ENCODE measurements around the gene RAB17.
"Not testable (repeated sequence)": the region's sequence is repeated elsewhere in the genome, so short reads cannot be mapped to it uniquely, and the experiment has no call there.

Gene RAB17

DNA sequence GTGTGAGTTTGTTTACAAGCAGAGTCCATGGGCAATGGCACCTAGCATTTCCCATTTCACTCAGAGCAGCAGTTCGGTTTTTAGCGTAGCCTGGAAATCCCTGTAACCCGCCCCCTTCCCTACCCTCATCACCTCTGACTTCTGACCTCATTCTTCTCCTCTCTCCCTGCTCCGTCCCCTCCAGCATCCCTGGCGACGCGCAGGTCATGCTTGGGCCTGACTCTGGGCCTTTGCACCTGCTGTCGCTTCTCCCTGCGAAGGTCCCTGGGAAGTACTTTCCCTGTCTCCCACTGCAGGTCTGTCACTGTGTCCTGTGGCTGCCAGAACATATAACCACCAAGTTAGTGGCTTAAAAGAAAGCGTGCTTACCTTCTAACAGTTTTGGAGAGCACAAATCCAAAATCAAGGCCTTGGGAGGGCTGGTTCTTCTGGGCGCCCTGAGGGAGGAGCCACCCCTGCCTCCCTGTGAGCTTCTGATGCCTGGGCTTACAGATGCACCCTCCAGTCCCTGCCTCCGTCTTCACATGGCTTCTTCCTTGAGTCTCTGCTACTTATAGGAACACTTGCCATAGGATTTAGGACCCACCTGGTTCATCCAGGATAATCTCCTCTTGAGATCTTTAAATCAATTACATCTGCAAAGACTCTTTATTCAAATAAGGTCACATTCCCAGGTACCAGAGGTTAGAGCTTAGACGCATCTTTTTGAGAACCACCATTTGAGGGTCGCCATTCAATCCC, 8.1 kb upstream of the RAB17 start:
- DNase-seq: no peak

DNA sequence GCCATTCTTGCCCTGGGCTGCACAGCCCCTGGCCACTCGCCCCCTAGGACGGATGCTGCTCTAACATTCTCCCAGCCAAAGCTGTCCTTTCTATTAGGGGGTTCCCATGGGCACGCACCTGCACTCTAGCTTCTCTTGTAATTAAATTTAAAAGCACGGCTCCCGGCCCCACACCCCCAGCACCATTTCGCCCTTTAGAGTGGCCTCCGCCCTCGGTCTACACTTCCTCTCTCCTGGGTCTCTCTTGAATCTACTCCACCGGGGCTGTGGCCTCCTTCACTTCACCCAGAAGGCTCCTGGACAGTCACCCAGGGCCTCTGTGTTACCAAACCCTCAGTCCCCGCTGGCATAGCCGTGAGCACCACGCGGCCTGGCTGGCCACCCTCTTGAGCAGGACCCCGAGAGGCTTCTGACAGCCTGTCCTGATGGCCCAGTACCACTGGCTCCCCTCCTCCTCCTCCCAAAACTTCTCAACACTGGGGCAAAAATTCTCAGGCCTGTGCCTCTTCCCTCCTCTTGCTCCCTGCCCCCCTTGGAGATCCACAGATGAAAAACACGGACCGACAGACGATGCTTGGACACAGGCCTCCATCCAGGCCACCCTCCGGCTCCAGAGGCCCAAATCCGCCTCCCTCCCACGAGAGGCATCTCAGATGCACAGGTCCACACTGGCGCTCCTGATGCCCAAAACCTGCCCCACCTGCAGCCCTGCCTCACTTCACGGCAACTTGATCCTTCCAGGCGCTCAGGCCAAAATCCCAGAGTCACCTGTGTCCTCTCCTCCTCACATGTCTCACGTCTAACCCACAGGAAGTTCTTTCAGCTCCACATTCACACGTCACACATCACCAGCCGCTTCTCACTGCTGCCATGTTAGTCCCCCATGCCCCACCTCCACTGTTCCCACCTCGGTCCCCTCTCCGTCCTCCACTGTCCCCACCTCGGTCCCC, 6.9 kb upstream of the RAB17 start:
- DNase-seq: no peak

- no peak for DNase-seq
Measured at GRCh38 chr2:237596520-237597195, 6.1 kb upstream of the RAB17 start.

DNA sequence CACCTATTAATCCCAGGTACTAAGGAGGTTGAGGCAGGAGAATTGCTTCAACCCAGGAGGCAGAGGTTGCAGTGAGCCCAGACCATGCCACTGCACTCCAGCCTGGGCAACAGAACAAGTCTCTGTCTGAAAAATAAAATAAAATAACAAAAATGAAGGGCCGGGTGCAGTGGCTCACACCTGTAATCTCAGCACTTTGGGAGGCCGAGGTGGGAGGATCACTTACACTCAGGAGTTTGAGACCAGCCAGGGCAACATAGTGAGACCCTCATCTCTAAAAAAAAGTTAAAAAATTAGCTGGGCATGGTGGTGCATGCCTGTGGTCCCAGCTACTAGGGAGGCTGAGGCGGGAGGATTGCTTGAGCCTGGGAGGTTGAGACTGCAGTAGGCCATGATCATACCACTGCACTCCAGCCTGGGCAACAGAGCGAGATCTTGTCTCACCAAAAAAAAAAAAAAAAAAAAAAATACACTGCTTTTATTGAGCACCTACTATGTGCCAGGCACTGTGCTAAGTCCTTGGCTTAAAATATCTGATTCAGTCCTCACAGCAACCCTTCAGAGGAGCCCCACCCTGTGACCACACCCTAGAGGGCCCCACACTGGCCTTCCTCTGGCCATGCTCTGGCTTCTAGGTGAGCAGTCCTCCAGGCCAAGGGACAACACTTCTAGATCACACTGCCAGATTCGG, 5.4 kb upstream of the RAB17 start:
- not testable (repeated sequence) for DNase-seq

- no peak for DNase-seq
Measured at GRCh38 chr2:237594514-237594871, 4.0 kb upstream of the RAB17 start.

DNA sequence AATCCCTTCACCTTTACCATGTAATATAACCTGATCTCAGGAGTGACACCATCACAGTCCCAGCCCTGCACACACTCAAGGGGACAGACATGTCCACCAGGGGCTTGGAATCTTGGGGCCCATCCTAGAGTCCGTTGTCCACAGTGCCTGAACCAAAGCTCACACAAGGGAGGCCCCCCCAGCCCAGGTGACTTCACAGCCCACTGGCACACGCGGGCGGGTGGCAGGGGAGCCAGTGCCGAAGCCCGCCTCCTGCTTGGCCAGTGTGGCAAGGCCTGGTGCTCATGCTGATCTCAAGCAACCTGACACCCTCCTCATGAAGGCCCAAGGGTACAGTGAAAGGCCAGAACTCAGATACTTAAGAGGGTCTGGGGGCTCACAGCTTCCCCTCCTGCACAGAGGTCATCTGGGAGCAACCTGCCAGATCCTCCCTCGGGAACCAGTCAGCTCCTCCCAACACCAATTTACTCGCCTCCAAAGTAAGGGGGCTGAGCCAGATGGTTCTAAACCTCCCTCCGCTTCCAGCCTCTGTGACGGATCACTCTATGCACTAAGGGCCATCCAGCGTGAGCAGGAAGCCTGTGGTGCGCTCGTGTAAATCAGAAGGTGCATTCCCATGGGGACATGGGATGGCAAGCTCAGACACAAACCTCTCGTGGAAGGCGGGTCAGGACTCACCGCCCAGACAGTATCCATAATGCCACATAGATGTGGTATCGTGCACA, 3.2 kb upstream of the RAB17 start:
- DNase-seq: no peak

GRCh38 chr2:237593036-237593435, 2.5 kb upstream of the RAB17 start:
- DNase-seq: no peak

GRCh38 chr2:237592425-237592980, 2.0 kb upstream of the RAB17 start:
- no peak for DNase-seq

GRCh38 chr2:237591141-237591881, 777 bp upstream of the RAB17 start:
- DNase-seq: no peak

DNA sequence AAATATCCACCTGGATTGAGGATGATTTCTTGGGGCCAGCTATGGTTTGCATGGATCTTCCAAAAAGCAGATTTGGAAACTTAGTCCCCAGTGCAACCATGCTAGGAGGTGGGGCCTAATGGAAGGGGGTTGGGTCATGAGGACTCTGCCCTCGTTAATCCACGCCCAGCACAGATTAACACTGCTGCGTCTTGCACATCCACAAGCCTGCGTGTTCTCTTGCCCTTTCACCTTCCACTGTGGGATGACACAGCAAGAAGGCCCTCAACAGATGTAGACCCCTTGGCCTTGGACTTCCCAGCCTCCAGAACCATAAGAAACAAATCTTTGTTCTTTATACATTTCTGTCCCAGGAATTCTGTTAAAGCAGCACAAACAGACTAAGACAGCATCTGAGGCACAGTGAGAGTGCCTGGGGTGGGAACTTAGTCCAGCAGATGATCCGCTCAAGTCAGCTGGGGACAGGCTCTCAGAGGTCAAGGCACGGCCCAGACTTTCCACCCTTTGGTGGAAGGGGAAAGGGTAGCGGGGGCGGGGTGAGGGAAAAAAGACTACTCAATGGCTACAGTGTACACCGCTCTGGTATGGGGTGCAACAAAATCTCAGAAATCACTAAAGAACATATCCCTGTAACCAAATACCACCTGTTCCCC, 2.4 kb downstream of the RAB17 start:
- DNase-seq: no peak

DNA sequence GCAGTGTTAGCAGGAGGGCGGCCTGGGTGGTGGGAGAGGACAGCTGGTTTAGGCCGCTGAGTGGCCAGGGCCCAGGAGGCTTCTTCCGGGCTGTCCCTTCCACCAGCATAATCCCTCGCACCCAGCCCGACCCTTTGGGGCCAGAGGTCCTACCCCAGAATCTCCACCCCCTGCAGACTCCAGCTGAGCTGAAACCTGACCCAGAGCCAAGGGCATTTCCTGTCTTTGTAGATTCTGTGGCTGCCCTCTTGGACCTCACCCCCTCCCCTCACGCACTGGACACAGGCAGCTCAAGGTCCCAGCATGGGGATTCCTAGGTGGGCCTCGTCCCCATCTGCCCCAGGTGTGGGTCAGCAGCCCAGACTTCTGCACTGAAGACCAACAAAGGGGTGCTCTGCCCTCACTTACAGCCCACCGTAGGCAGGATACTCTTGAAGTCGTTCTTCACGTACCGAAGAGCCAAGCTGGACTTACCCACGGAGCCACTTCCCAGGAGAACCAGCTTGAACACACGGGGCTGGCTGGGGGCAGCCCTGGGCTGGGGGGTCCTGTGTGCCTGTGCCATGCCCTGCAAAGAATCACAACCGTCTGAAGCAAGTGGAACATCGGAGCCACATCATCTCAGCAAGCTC, 4.8 kb downstream of the RAB17 start:
- DNase-seq: no peak

- no peak for DNase-seq
Measured at GRCh38 chr2:237583385-237584295, 6.9 kb downstream of the RAB17 start.

DNA sequence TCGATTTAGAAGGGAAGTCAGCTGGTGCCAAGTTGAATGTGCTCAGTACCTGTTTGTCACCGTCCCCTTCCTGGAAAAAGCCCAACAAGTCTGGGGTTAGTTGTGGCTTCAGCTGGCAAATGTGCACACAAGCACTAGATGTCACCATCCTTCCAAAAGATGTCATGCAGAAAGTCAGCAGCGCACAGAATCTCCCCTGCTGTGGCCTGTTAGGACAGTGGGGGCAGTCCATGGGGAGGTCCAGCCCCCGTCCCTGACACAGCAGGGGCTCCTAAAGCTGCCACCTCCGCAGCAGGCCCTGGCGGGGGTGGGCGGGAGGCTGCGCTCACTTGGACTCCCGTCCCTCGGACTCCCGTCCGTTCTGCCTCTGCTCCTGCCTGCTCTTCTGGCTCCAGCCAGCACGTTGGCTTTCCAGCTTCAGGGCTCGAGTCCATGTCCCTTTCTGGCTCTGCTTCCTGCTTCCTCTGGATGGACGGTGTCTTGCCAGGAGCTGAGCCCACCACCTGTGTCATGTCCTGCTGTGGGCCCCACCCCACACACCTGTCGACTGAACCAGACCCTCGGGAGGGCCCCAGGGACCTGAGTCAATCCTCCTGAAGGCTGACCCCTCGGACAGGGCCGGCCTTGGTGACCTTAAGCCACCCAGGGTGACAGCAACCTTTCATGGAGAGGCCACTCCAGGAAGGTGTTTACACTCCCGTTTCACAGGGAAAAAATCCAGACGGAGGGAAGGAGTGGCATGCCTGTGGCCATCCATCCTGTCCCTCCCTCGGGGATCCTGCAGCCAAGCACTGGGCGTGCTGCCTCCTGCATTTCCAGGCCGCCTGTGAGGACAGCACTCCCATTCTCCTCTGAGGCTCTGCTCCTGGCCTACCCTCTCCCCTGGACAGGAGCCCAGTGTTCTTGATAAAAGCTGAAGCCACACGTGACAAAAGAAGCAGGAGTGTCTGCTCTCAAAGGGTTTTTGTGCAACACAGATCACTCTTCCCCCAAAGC, 8.5 kb downstream of the RAB17 start:
- no peak for DNase-seq

DNA sequence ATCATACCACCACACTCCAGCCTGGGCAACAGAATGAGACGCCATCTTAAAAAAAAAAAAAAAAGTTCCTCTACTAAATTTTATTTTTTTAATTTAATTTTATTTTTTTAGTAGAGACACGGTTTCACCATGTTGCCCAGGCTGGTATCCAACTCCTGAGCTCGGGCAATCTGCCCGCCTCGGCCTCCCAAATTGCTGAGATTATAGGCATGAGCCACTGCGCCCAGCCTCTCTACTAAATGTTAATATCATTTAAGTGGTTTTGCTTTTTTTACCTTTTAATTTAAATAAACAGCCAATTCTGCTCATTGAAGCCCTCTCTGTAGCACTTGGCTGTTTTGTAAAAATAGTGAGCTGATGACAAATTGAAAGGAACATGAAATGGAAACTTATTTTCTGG, 9.2 kb downstream of the RAB17 start:
- DNase-seq: no peak

DNA sequence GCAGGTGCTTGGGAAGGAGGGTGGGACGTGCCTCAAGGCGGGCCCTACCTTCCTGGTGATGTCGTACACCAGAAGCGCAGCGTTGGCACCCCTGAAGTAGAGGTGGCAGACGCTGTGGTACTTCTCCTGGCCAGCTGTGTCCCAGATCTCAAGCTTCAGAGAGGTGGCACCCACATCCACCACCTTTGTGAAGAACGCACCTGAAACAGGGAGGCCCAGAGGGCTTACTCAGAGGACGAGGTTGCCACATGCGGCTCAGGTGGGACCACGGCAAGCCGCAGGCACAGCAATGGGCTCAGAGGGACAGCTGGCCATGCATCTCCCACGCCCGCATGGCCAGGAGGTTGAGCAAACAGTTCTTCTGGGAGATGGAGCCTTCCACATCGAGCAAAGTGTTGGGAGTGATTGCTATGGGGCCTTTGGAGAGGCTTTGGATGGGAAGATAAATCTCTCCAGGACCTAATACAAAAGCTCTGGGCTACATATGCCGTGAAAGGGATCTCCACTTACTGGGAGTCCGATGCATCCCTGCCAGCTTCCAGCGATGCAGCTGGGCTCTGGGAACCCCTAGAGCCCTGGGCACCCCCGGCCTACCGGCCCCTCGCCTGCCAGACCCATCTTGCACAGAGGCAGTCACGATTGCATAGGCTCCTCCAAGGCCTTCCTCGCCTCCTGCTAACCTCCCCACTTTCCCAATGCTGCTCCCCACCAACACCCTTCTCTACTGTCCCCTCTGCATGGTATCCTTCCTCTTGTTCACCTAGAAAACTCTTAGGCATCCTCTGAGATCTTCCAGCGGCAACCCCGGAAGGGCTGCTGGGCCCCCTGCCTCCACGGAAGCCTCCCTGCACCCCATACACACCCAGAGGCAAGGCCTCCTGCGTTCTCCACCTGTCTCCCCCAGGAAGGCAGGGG, 12.3 kb downstream of the RAB17 start:
- no peak for DNase-seq

DNA sequence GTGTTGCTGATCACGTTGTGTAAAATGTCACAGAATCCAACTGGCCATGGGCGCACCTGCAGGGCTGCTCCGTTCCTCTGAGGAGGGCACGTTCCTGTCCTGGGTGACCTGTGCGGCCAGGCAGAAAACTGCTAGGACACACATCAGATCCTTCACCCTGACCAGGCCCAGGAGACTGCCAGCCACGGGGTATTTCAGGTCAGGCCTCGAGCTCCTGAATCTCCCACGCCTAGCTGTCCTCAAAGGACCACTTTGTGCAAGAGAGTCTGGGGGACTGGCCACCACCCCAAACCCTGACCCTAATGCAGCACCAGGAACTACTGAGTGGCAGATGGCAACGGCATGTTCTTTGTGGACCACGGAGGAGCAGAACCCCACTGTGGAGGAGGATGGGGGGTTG, 13.1 kb downstream of the RAB17 start:
- DNase-seq: no peak

GRCh38 chr2:237576974-237577373, 13.6 kb downstream of the RAB17 start:
- no peak for DNase-seq
